Type B pancreatic cell (in vitro differentiated cells): Measurements from ENCODE around the gene USH2A. TPM values are rescaled to one million over a fixed set of nuclear protein-coding genes. Genes with fewer than 3 reads are reported as not detected.

Source experiments
- DNase-seq: peaks from one replicate; pipeline ENCODE4 v3.0.0; 2021; ENCODE audit warnings: mixed read lengths; ENCODE audit not compliant: unreplicated experiment; ENCODE audit errors: extremely low spot score
- H3K27ac Mint-ChIP-seq: 2 replicates; pipeline ENCODE4 v1.8.0; 2021; ENCODE audit warnings: mild to moderate bottlenecking, mixed read lengths
- H3K27me3 Mint-ChIP-seq: 2 replicates; pipeline ENCODE4 v1.8.0; 2021; ENCODE audit warnings: mixed read lengths
- H3K36me3 Mint-ChIP-seq: 2 replicates; pipeline ENCODE4 v1.8.0; 2021; ENCODE audit warnings: mixed read lengths
- H3K4me1 Mint-ChIP-seq: one replicate; pipeline ENCODE4 v1.8.0; 2021; ENCODE audit warnings: mixed read lengths; ENCODE audit not compliant: unreplicated experiment
- H3K4me3 Mint-ChIP-seq: 2 replicates; pipeline ENCODE4 v1.8.0; 2021; ENCODE audit warnings: mild to moderate bottlenecking, mixed read lengths
- H3K9me3 Mint-ChIP-seq: 2 replicates; pipeline ENCODE4 v1.8.0; 2021; ENCODE audit warnings: mixed read lengths
- total RNA-seq: library from RNA; stranded (reverse); gene quantifications from 2 replicates; pipeline ENCODE4 v1.2.1, GENCODE V29; 2021; ENCODE audit warnings: low replicate concordance
- TF ChIP-seq, protein P1 (sequence below): fragments of 200-600 bp; sonication (generic); conservative IDR thresholded peaks from 2 replicates; pipeline ENCODE4 v1.5.0; 2021; ENCODE audit warnings: antibody characterized with exemption, mild to moderate bottlenecking

Gene USH2A
- total RNA-seq, 1 donor from 2014 or later, result 0.22 TPM

DNA sequence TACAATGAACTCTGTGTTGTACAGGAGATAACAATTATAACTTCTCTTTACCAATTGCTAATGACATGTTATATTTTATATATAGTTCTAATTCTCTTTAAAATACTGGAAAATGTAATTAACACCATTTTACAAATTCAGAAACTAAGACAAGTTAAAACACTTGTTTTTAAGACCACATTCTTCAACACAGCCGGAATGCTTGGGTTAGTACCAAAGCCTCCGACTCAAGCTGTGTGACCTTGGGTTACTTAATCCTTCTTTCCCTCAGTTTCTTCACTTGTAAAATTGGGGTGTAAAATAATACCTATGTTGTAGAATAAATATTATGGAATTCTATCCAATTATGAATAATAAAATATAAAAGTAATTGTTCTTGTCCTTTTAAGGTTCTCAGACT, 378.7 kb downstream of the USH2A start:
- Mint-ChIP-seq H3K4me1 (no peaks in the 10 kb centered on the region), H3K9me3 (no peaks in the 10 kb centered on the region), H3K36me3 (no peaks in the 10 kb centered on the region), H3K27me3 (no peaks in the 10 kb centered on the region), H3K27ac (no peak overlapping the region), H3K4me3 (no peak overlapping the region)
- TF ChIP-seq, protein P1, sequence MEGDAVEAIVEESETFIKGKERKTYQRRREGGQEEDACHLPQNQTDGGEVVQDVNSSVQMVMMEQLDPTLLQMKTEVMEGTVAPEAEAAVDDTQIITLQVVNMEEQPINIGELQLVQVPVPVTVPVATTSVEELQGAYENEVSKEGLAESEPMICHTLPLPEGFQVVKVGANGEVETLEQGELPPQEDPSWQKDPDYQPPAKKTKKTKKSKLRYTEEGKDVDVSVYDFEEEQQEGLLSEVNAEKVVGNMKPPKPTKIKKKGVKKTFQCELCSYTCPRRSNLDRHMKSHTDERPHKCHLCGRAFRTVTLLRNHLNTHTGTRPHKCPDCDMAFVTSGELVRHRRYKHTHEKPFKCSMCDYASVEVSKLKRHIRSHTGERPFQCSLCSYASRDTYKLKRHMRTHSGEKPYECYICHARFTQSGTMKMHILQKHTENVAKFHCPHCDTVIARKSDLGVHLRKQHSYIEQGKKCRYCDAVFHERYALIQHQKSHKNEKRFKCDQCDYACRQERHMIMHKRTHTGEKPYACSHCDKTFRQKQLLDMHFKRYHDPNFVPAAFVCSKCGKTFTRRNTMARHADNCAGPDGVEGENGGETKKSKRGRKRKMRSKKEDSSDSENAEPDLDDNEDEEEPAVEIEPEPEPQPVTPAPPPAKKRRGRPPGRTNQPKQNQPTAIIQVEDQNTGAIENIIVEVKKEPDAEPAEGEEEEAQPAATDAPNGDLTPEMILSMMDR, result no peak
- DNase-seq, result no peak

DNA sequence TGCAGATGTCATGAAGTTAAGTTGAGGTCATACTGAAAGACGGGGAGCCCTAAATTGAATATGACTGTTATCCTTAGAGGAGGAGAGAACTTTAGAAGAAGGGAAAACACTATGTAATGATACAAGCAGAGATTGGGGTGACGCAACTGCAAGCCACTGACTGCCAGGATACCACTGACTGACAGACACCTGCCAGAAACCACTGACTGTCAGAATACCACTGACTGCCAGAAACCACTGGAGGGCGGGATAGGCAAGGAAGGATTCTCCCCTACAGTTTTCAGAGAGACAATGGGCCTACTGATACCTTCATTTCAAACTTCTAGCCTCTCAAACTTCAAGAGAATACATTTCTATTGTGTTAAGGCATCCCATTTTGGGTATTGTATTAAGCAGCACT, 388.7 kb downstream of the USH2A start:
- DNase-seq, result no peak
- H3K4me1 Mint-ChIP-seq, result no peaks in the 10 kb centered on the region
- no peak overlapping the region for H3K27ac Mint-ChIP-seq
- H3K27me3 Mint-ChIP-seq, result no peaks in the 10 kb centered on the region
- H3K36me3 Mint-ChIP-seq, result no peaks in the 10 kb centered on the region
- TF ChIP-seq, protein P1, result peak; percentile 60
- H3K9me3 Mint-ChIP-seq, result no peaks in the 10 kb centered on the region
- no peak overlapping the region for H3K4me3 Mint-ChIP-seq

DNA sequence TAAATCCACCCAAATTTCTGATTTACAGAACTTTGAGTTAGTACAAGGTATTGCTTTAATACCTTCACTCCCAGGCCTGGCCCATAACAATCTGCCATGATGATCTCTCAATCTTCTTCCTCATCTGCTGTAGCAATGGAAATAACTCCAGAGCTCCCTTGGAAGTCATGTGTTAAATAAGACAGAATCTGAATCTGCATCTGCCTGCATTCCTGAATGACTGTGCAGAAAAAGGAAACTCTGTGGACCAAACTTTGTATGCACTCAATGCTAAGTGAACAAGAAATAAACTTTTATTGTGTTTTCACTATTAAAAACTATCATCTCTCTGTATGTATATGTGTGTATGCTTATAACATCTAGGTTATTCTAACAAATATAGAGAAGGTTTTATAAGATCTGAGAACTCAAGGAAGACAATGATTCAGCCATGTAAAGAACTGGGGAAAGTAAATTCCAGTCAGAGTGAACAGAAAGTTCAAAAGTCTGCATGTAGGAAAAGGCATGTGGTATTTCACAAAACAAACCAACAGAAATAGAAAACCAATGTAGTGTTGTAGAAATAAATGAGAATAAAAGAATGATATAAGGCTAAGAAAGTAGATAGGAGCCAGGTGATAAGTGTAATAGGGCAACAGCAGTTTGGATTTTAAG, 390.2 kb downstream of the USH2A start:
- no peaks in the 10 kb centered on the region for H3K36me3 Mint-ChIP-seq
- H3K27me3 Mint-ChIP-seq, result no peaks in the 10 kb centered on the region
- no peak overlapping the region for H3K27ac Mint-ChIP-seq
- H3K4me1 Mint-ChIP-seq, result no peaks in the 10 kb centered on the region
- DNase-seq, result no peak
- no peaks in the 10 kb centered on the region for H3K9me3 Mint-ChIP-seq
- TF ChIP-seq, protein P1, result no peak
- no peak overlapping the region for H3K4me3 Mint-ChIP-seq

DNA sequence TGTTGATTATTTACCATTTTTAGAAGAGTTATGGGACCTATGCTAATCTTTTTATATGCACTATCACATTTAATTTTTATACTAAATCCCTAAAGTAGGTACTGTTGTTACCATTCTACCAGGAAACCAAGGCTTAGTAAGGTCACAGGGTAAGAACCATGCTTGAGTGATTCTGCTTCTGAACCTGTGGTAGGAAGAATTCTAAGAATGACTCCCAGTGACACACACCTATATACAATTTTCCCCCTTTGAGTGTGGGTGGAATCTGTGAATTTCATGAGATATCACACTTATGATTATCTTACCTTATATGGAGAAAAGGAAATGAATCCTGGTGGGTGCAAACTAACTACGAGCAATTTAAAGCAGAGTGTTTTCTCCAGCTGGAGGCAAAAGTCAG, 391.0 kb downstream of the USH2A start:
- TF ChIP-seq, protein P1, result no peak
- no peaks in the 10 kb centered on the region for H3K36me3 Mint-ChIP-seq
- DNase-seq, result no peak
- H3K9me3 Mint-ChIP-seq, result no peaks in the 10 kb centered on the region
- no peak overlapping the region for H3K27ac Mint-ChIP-seq
- no peak overlapping the region for H3K4me3 Mint-ChIP-seq
- no peaks in the 10 kb centered on the region for H3K4me1 Mint-ChIP-seq
- no peaks in the 10 kb centered on the region for H3K27me3 Mint-ChIP-seq

DNA sequence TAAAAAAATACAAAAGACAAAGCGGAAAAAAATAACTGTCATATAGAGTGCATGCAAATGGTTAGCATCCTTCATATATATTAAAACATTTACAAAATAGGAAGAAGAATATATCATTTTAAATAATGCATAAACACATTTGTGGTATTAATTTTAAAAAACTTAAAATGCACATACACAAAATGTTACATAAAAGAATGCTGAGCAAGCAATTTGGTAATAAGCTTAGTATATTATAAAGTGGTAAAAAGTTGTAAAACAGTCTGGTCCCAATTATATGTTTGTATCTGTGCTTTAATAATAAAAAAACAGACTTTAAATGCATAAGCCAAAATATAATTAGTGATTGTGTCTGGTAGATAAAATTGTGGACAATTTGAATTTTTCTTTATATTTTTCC, 394.6 kb downstream of the USH2A start:
- Mint-ChIP-seq H3K4me3 (no peak overlapping the region), H3K4me1 (no peaks in the 10 kb centered on the region), H3K9me3 (no peaks in the 10 kb centered on the region), H3K27ac (no peak overlapping the region), H3K36me3 (no peaks in the 10 kb centered on the region), H3K27me3 (no peaks in the 10 kb centered on the region)
- TF ChIP-seq, protein P1, result no peak
- no peak for DNase-seq

DNA sequence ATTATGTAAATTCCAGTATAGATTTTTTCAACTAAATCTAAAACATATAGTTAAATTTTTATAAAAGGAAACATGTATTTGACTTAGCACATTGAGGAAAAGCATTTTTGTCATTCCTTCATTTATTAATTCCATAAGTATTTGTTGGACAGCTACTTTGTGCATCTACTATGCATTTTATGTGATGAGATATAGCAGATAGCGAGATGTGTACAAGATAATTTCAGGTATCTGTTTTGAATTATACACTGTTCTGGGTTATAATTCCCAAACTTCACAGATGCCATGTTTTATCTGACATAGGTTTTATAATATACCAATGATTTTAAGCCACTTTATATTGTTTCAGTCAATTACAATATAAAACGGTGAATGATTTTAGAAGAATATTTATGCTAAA, 398.7 kb downstream of the USH2A start:
- H3K4me3 Mint-ChIP-seq, result no peak overlapping the region
- no peaks in the 10 kb centered on the region for H3K36me3 Mint-ChIP-seq
- H3K4me1 Mint-ChIP-seq, result no peaks in the 10 kb centered on the region
- H3K9me3 Mint-ChIP-seq, result no peaks in the 10 kb centered on the region
- no peak for DNase-seq
- no peaks in the 10 kb centered on the region for H3K27me3 Mint-ChIP-seq
- no peak overlapping the region for H3K27ac Mint-ChIP-seq
- TF ChIP-seq, protein P1, result no peak
